HG03342 (cell line): ENCODE results near the gene UBQLN1.
"Not testable (repeated sequence)": the region's sequence is repeated elsewhere in the genome, so short reads cannot be mapped to it uniquely, and the experiment has no call there.

Experiments
- ATAC-seq: cut with Tn5 transposase; IDR thresholded peaks from one replicate; pipeline ENCODE4 v1.9.1; 2021; ENCODE audit warnings: mild to moderate bottlenecking, moderate library complexity; ENCODE audit not compliant: unreplicated experiment

UBQLN1 gene

GRCh38 chr9:83637389-83637788 is 70.4 kb downstream of the UBQLN1 start:
- no peak for ATAC-seq

GRCh38 chr9:83636813-83637212 is 70.9 kb downstream of the UBQLN1 start:
- no peak for ATAC-seq

DNA sequence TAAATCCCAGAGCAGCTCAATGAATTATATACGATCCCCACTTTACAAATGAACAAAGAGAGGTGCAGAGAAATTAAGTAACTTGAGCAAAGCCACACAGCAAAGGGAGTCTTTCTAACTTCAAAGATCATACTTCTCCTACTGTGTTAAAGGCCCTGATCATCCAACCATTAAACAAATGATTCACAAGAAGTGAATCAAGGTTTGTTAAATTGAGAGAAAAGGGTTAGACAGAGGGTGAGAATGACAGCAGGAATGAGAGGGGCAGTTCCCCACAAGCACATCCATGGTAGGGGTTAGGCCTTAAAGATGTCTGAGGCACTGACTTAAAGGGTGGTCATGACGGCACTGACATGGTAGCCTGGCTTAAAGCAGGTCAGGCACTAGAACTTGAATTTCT is 74.1 kb downstream of the UBQLN1 start:
- no peak for ATAC-seq

GRCh38 chr9:83633255-83633654 is 74.5 kb downstream of the UBQLN1 start:
- peak; percentile 66 for ATAC-seq

- ATAC-seq, result no peak
These were observed 76.8 kb downstream of the UBQLN1 start for GRCh38 chr9:83630938-83631457.

DNA sequence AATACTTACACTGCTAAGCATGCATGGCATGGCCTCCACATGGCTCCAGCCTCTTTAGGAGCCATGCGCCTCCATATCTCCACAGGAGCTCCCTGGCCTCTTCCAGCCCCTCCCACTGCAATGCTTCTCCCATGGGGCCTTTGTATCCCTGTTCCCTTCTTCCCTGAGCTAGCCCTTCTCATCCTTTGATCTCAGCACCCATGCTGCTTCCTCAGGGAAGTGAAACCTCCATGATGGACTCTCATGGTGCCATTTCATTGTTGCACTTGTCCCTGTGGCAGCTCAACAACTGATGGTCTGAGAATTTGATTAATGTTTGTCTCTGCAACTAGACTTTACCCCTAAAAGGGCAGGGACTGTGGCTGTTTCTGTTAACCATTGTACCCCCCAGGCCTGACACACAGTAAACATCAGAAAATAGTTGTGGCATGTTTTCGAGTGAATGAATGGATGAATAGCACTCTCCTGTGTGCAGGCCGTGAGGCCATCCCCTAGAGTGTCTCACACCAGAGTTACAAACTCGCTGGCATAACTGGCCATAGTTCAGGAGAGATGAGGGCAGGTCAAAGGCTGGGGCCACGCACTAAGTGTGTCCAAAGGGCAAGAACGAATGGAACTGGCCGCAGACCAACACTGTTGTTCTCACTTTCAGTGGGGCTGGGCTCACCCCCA is 78.2 kb downstream of the UBQLN1 start:
- ATAC-seq, result no peak

DNA sequence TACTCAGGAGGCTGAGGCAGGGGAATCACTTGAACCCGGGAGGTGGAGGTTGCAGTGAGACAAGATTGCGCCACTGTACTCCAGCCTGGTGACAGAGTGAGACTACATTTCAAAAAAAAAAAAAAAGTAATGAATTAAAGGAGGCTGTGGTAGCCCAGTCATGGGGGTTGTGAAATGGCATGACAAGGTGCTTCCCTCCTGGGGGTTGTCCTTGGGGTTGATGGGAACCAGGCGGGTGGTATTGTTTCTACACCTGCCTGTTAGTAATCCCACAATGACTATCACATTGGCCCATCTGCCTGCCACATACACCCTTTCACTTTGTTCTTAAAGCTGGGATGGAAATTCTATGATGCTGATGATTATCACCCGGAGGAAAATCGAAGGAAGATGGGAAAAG is 79.2 kb downstream of the UBQLN1 start:
- ATAC-seq, result no peak

- ATAC-seq, result no peak
These were observed 82.6 kb downstream of the UBQLN1 start for GRCh38 chr9:83625178-83625577.

DNA sequence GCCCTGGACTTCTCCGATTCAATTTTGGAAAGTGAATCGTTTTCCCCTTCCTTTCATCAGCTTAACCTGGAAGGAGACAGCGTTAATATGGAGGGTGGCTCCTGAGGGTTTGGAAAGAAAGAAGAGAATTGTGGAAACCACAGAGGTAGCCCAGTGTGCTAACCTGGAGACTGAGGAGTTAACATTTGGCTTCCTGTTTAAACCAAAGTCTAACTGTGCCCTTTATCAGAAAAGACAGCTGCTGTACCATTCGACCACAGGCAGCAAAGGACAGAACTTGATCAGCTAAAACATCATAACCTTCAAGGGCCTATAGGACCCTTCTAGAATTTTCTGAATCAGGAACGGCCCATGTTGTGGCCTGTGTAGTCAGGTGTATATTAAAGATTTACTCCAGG is 84.1 kb downstream of the UBQLN1 start:
- peak; percentile 21 for ATAC-seq

GRCh38 chr9:83622939-83623678 is 84.6 kb downstream of the UBQLN1 start, which contains the start of gene IDNK:
Gene IDNK, plus strand, starts transcription at chr9:83623143. Its CDS starts 29 bp downstream, at chr9:83623172.
- ATAC-seq, result peak; percentile 80

- ATAC-seq, result peak; percentile 46
These were observed 85.3 kb downstream of the UBQLN1 start for GRCh38 chr9:83622433-83622938.

DNA sequence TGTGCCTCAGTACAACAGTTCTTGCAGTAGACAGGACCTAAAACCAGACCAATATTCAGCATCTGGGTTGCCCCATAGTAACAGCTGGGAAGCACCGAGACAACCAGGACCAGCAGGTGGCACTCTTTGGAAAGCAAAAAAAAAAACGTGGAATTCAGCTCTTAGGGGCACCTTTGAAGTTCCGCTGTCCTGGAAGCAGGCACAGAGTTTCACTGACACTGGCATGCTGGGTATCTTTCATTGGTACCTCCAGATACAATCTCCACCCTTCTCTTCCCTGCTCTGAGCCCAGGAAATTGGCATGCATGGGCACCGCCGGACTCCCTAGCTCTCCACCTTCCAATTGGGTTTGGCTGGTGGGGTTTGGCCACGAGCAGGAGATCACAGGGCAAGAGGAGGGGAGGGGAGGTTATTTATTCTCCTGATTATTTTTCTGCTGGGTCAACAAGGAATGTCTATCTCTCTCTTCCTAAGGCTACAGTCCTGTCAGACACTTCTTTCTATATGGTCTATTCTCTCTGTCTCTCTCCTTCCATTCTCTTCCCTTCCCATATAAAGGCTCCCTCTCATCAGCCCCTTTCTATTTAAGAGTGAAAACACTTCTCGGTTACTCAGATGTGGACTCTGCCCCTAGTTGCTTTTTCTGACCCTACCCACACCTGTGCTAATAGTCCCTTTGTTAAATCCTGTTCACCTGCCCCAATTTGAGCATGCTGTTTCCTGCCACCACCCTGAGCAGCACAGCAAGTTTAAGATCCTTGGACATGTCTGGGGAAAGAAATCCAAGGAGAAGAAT is 86.7 kb downstream of the UBQLN1 start:
- ATAC-seq, result no peak

GRCh38 chr9:83617299-83617698 is 90.5 kb downstream of the UBQLN1 start:
- no peak for ATAC-seq

DNA sequence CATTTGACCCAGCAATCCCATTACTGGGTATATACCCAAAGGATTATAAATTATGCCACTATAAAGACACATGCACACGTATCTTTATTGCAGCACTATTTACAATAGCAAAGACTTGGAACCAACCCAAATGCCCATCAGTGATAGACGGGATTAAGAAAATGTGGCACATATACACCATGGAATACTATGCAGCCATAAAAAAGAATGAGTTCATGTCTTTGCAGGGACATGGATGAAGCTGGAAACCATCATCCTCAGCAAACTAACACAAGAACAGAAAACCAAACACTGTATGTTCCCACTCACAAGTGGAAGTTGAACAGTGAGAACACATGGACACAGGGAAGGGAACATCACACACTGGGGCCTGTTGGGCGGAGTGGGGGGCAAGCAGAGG is 94.5 kb downstream of the UBQLN1 start:
- ATAC-seq, result not testable (repeated sequence)
